ENCODE data around the gene TMEM178A.

DNA sequence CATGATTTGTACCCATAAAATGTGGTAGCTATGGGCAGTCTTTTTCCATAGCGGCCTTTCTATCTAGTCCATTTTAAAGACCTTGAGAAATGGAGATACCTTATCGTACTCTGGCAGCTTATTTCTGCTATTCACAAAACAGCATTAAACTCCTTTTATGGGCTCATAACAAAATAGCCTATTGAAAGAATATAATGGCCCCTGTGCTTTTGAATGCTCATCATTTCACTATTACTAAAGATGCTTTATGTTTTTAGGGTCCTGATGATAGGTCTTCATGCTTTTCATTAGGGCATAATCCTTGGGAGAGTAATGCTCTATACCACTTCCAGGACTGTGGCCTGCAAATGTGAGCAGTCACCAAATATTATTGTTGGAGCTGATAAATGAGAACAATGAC lies 7.3 kb upstream of the TMEM178A start:
- TF ChIP-seq, protein P1, sequence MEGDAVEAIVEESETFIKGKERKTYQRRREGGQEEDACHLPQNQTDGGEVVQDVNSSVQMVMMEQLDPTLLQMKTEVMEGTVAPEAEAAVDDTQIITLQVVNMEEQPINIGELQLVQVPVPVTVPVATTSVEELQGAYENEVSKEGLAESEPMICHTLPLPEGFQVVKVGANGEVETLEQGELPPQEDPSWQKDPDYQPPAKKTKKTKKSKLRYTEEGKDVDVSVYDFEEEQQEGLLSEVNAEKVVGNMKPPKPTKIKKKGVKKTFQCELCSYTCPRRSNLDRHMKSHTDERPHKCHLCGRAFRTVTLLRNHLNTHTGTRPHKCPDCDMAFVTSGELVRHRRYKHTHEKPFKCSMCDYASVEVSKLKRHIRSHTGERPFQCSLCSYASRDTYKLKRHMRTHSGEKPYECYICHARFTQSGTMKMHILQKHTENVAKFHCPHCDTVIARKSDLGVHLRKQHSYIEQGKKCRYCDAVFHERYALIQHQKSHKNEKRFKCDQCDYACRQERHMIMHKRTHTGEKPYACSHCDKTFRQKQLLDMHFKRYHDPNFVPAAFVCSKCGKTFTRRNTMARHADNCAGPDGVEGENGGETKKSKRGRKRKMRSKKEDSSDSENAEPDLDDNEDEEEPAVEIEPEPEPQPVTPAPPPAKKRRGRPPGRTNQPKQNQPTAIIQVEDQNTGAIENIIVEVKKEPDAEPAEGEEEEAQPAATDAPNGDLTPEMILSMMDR (IDR thresholded peaks at IDR 0.05; ENCODE audit: poor library complexity, severe bottlenecking), result no peak
- no peak for TF ChIP-seq POLR2AphosphoS5 (IDR thresholded peaks at IDR 0.05)
- no peak for TF ChIP-seq RAD21 (conservative IDR thresholded peaks at IDR 0.05)
- TF ChIP-seq EP300 (conservative IDR thresholded peaks at IDR 0.05; ENCODE audit: poor library complexity, severe bottlenecking), result no peak
- TF ChIP-seq, protein P2, sequence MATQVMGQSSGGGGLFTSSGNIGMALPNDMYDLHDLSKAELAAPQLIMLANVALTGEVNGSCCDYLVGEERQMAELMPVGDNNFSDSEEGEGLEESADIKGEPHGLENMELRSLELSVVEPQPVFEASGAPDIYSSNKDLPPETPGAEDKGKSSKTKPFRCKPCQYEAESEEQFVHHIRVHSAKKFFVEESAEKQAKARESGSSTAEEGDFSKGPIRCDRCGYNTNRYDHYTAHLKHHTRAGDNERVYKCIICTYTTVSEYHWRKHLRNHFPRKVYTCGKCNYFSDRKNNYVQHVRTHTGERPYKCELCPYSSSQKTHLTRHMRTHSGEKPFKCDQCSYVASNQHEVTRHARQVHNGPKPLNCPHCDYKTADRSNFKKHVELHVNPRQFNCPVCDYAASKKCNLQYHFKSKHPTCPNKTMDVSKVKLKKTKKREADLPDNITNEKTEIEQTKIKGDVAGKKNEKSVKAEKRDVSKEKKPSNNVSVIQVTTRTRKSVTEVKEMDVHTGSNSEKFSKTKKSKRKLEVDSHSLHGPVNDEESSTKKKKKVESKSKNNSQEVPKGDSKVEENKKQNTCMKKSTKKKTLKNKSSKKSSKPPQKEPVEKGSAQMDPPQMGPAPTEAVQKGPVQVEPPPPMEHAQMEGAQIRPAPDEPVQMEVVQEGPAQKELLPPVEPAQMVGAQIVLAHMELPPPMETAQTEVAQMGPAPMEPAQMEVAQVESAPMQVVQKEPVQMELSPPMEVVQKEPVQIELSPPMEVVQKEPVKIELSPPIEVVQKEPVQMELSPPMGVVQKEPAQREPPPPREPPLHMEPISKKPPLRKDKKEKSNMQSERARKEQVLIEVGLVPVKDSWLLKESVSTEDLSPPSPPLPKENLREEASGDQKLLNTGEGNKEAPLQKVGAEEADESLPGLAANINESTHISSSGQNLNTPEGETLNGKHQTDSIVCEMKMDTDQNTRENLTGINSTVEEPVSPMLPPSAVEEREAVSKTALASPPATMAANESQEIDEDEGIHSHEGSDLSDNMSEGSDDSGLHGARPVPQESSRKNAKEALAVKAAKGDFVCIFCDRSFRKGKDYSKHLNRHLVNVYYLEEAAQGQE (IDR thresholded peaks at IDR 0.05; ENCODE audit: borderline replicate concordance), result no peak
- no peak for TF ChIP-seq TAF1 (IDR thresholded peaks at IDR 0.05; ENCODE audit: low read depth)
